GM12891 (cell line): Measurements from ENCODE around the gene PRKCA.

Source experiments
- PAX5 ChIP-seq: IDR thresholded peaks from 2 replicates; pipeline ENCODE4 v1.6.1; 2011; ENCODE audit warnings: low read length, moderate library complexity, mild to moderate bottlenecking; ENCODE audit not compliant: insufficient read depth, severe bottlenecking
- POLR2A ChIP-seq: IDR thresholded peaks from 2 replicates; pipeline ENCODE4 v1.6.1; 2011; ENCODE audit warnings: low read depth, low read length, control low read depth
- POLR2AphosphoS5 ChIP-seq: IDR thresholded peaks from 2 replicates; pipeline ENCODE4 v1.6.1; 2011; ENCODE audit warnings: low read depth, low read length, control low read depth
- POU2F2 ChIP-seq: IDR thresholded peaks from 2 replicates; pipeline ENCODE4 v1.6.1; 2011; ENCODE audit warnings: low read depth, mild to moderate bottlenecking, control low read depth, low read length, moderate library complexity
- SPI1 ChIP-seq: IDR thresholded peaks from 2 replicates; pipeline ENCODE4 v1.6.1; 2011; ENCODE audit warnings: low read depth, low read length, control low read depth
- TAF1 ChIP-seq: IDR thresholded peaks from 2 replicates; pipeline ENCODE4 v1.6.1; 2011; ENCODE audit warnings: low read depth, low read length, control low read depth

DNA sequence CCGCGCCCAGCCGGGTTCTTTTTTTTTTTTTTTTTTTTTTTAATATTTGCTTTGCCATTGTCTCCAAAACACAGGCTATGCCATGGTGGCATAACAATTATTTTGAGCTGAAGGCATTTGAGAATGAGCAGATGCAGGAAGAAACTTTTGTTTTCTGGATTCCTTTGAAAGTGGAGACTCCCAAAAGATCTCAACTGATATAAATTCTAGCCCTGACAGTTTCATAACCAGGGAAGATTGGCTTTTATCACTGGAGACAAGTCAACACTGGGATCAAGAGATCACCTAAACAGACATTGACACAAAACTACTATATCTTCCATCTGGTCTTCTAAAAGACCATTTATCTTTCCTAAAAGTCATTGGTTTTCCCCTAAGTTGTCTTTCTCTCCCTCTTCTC lies 10.1 kb upstream of the PRKCA start:
- TF ChIP-seq TAF1 (no peak), POLR2AphosphoS5 (no peak), PAX5 (no peak), POLR2A (no peak), POU2F2 (no peak), SPI1 (no peak)
